Gastroesophageal sphincter (tissue), 4 donors: ENCODE data around the gene NRP1. TPM values are rescaled to one million over a fixed set of nuclear protein-coding genes. Genes with fewer than 3 reads are reported as not detected.

ENCODE experiments used
- ATAC-seq: fragments of 150-250 bp; one replicate; pipeline ENCODE4 v1.9.1; 2016; ENCODE audit warnings: mild to moderate bottlenecking, moderate library complexity
- H3K27ac ChIP-seq, 4 donors: fragments of 200-600 bp; sonication (generic) in 3 of 4; 1 replicate in 3 of 4; 2 replicates in 1 of 4; pipeline ENCODE4 v1.5.1; 2016 to 2019
- H3K27me3 ChIP-seq: fragments of 200-600 bp; sonication (generic); one replicate; pipeline ENCODE4 v1.5.1; 2019
- H3K36me3 ChIP-seq, 2 donors: fragments of 200-600 bp; sonication (generic); one replicate each; pipeline ENCODE4 v1.5.1; 2019; ENCODE audit warnings: control low read depth in 1 of 2
- H3K4me1 ChIP-seq, 3 donors: fragments of 200-600 bp; sonication (generic); 1 replicate in 2 of 3; 2 replicates in 1 of 3; pipeline ENCODE4 v1.5.1; 2016 to 2019; ENCODE audit warnings: control low read depth in 2 of 3
- H3K4me3 ChIP-seq, 2 donors: fragments of 200-600 bp; sonication (generic); one replicate each; pipeline ENCODE4 v1.5.1; 2019; ENCODE audit warnings: mild to moderate bottlenecking in 1 of 2, moderate library complexity in 1 of 2
- H3K9me3 ChIP-seq, 3 donors: fragments of 200-600 bp; sonication (generic); one replicate each; pipeline ENCODE4 v1.5.1; 2017 to 2019; ENCODE audit warnings: control low read depth in 2 of 3
- CTCF ChIP-seq, 4 experiments: fragments of 200-600 bp in 2 of 4; fragments of 450-650 bp in 2 of 4; sonication (generic) in 1 of 4; IDR thresholded peaks; one replicate each; pipeline ENCODE4 v1.5.1; 2017 to 2019; ENCODE audit warnings: antibody characterized with exemption in 4 of 4, mild to moderate bottlenecking in 2 of 4, moderate library complexity in 2 of 4
- EP300 ChIP-seq: sonication (generic); formaldehyde crosslinking; IDR thresholded peaks from one replicate; pipeline ENCODE4 v1.6.1; 2017; ENCODE audit warnings: antibody characterized with exemption, mild to moderate bottlenecking
- POLR2A ChIP-seq, 2 donors: fragments of 450-650 bp; IDR thresholded peaks; one replicate each; pipeline ENCODE4 v1.6.1; 2017; ENCODE audit warnings: antibody characterized with exemption in 2 of 2, mild to moderate bottlenecking in 2 of 2, moderate library complexity in 1 of 2
- POLR2AphosphoS5 ChIP-seq: sonication (generic); formaldehyde crosslinking; IDR thresholded peaks from one replicate; pipeline ENCODE4 v1.6.1; 2017; ENCODE audit warnings: antibody characterized with exemption
- WGBS, 2 donors: methylation state at CpG; one replicate each; pipeline ENCODE4 v1.1.5; 2018; ENCODE audit warnings: low coverage in 1 of 2; 5-methylcytosine and 5-hydroxymethylcytosine counted together
- total RNA-seq, 4 donors: library from RNA; depleted of rRNA; stranded (reverse); fragments of >200 nt; gene quantifications; one replicate each; pipeline ENCODE4 v1.1.0, GENCODE V29; 2016

The NRP1 gene
- total RNA-seq, 4 donors from 2014 or later: 43.4 to 95.4 (median 52.7) TPM

- Histone ChIP-seq H3K36me3 (no peaks in the 10 kb centered on the region), H3K27me3 (no peaks in the 10 kb centered on the region), H3K9me3 (no peaks in the 10 kb centered on the region), H3K27ac (peak overlapping the region in 2 of 4 donors; percentile 21 to 35), H3K4me3 (no peak overlapping the region), H3K4me1 (peaks cover 3 to 50% (median 18%) of the 10 kb centered on the region in 3 donors)
- no peak for TF ChIP-seq EP300
- TF ChIP-seq POLR2A (IDR thresholded peaks at IDR 0.05): no peak
- TF ChIP-seq POLR2AphosphoS5: no peak
- TF ChIP-seq CTCF (IDR thresholded peaks at IDR 0.05): no peak
- no peak for ATAC-seq
- 71 to 80% methylated on average over 2 to 4 of the region's 4 CpGs for WGBS, 2 donors
Observed at GRCh38 chr10:33306701-33307519, 27.6 kb downstream of the NRP1 start.

- no peak overlapping the region for H3K4me3 ChIP-seq
- H3K9me3 ChIP-seq: no peaks in the 10 kb centered on the region
- no peaks in the 10 kb centered on the region for H3K27me3 ChIP-seq
- peak overlapping the region in 3 of 4 donors; percentile 5 to 41 (median 32) for H3K27ac ChIP-seq
- H3K4me1 ChIP-seq: peaks cover 3 to 53% (median 23%) of the 10 kb centered on the region in 3 donors
- H3K36me3 ChIP-seq: no peaks in the 10 kb centered on the region
- TF ChIP-seq CTCF (IDR thresholded peaks at IDR 0.05) (no peak), EP300 (no peak), POLR2A (IDR thresholded peaks at IDR 0.05) (no peak), POLR2AphosphoS5 (no peak)
- no peak for ATAC-seq
- WGBS, 2 donors: 12 to 31% methylated on average over 2 to 5 of the region's 5 CpGs
Observed at GRCh38 chr10:33306126-33306525, 28.3 kb downstream of the NRP1 start.

GRCh38 chr10:33304423-33305225 is 29.8 kb downstream of the NRP1 start:
- 81% methylated on average over 4 of the region's 6 CpGs; no CpG with 5 or more reads in 1 of the 2 donors for WGBS, 2 donors
- no peak for ATAC-seq
- Histone ChIP-seq H3K36me3 (peaks cover 0 to 5% of the 10 kb centered on the region in 2 donors), H3K4me3 (no peak overlapping the region), H3K27me3 (no peaks in the 10 kb centered on the region), H3K27ac (peak overlapping the region in 3 of 4 donors; percentile 7 to 35 (median 29)), H3K9me3 (no peaks in the 10 kb centered on the region), H3K4me1 (peaks cover 3 to 63% (median 28%) of the 10 kb centered on the region in 3 donors)
- no peak for TF ChIP-seq POLR2A (IDR thresholded peaks at IDR 0.05)
- no peak for TF ChIP-seq POLR2AphosphoS5
- no peak for TF ChIP-seq CTCF (IDR thresholded peaks at IDR 0.05)
- no peak for TF ChIP-seq EP300

GRCh38 chr10:33303988-33304387 is 30.5 kb downstream of the NRP1 start:
- Histone ChIP-seq H3K36me3 (peaks cover 0 to 5% of the 10 kb centered on the region in 2 donors), H3K27ac (peak overlapping the region in 2 of 4 donors; percentile 29 to 35), H3K9me3 (no peaks in the 10 kb centered on the region), H3K4me1 (peaks cover 3 to 69% (median 28%) of the 10 kb centered on the region in 3 donors), H3K4me3 (no peak overlapping the region), H3K27me3 (no peaks in the 10 kb centered on the region)
- WGBS, 2 donors: 62 to 64% methylated on average over 3 of the region's 3 CpGs
- no peak for ATAC-seq
- TF ChIP-seq CTCF (IDR thresholded peaks at IDR 0.05): no peak
- no peak for TF ChIP-seq EP300
- TF ChIP-seq POLR2AphosphoS5: no peak
- no peak for TF ChIP-seq POLR2A (IDR thresholded peaks at IDR 0.05)
